ENCODE measurements around the gene ADAM22.

ADAM22 gene

GRCh38 chr7:88014581-88014980, 80.5 kb downstream of the ADAM22 start:
- no peak for TF ChIP-seq CTCF (IDR thresholded peaks at IDR 0.05; ENCODE audit: extremely low read depth, missing control alignments)
- DNase-seq (ENCODE audit: low spot score), result no peak

GRCh38 chr7:88015309-88015708, 81.3 kb downstream of the ADAM22 start:
- no peak for TF ChIP-seq CTCF (IDR thresholded peaks at IDR 0.05; ENCODE audit: extremely low read depth, missing control alignments)

GRCh38 chr7:88018501-88018900, 84.5 kb downstream of the ADAM22 start:
- TF ChIP-seq CTCF (IDR thresholded peaks at IDR 0.05; ENCODE audit: extremely low read depth, missing control alignments), result no peak
- DNase-seq (ENCODE audit: low spot score), result no peak

More at GRCh38 chr7:88015309-88015708, 81.3 kb downstream of the ADAM22 start:
- no peak for DNase-seq (ENCODE audit: low spot score)

- no peak for TF ChIP-seq CTCF (IDR thresholded peaks at IDR 0.05; ENCODE audit: extremely low read depth, missing control alignments)
- DNase-seq (ENCODE audit: low spot score), result no peak
Observed at GRCh38 chr7:88020953-88021665, 87.1 kb downstream of the ADAM22 start.

- no peak for DNase-seq (ENCODE audit: low spot score)
- TF ChIP-seq CTCF (IDR thresholded peaks at IDR 0.05; ENCODE audit: extremely low read depth, missing control alignments), result no peak
Observed at GRCh38 chr7:88027724-88028123, 93.7 kb downstream of the ADAM22 start.

GRCh38 chr7:88034083-88034695, 100.1 kb downstream of the ADAM22 start:
- TF ChIP-seq CTCF (IDR thresholded peaks at IDR 0.05; ENCODE audit: extremely low read depth, missing control alignments), result no peak
- DNase-seq (ENCODE audit: low spot score), result no peak

- TF ChIP-seq CTCF (IDR thresholded peaks at IDR 0.05; ENCODE audit: extremely low read depth, missing control alignments), result no peak
- no peak for DNase-seq (ENCODE audit: low spot score)
Observed at GRCh38 chr7:88037050-88037449, 103.0 kb downstream of the ADAM22 start.
